HCT116 (cell line): ENCODE data around the gene STH.

Experiments
- EGR1 ChIP-seq: IDR thresholded peaks from 2 replicates; pipeline ENCODE4 v1.6.1; 2012; ENCODE audit warnings: low read depth
- ELF1 ChIP-seq: IDR thresholded peaks from 2 replicates; pipeline ENCODE4 v1.6.1; 2012; ENCODE audit warnings: low read depth, borderline replicate concordance
- EZH2 ChIP-seq: fragments of 200-600 bp; sonication (generic); IDR thresholded peaks from 2 replicates; pipeline ENCODE4 v1.6.1; 2017; ENCODE audit warnings: antibody characterized with exemption, mixed run types
- MAX ChIP-seq: IDR thresholded peaks from 2 replicates; pipeline ENCODE4 v1.6.1; 2012
- POLR2A ChIP-seq: IDR thresholded peaks from 2 replicates; pipeline ENCODE4 v1.7.0; 2011; ENCODE audit warnings: borderline replicate concordance; ENCODE audit not compliant: insufficient read depth, insufficient read length; ENCODE audit errors: extremely low read depth
- POLR2AphosphoS5 ChIP-seq: IDR thresholded peaks from 2 replicates; pipeline ENCODE4 v1.6.1; 2011; ENCODE audit warnings: mild to moderate bottlenecking, low read depth, low read length, moderate library complexity
- RAD21 ChIP-seq: IDR thresholded peaks from 2 replicates; pipeline ENCODE4 v1.6.1; 2012; ENCODE audit warnings: low read depth, mild to moderate bottlenecking
- SIN3A ChIP-seq: IDR thresholded peaks from 2 replicates; pipeline ENCODE4 v1.6.1; 2012; ENCODE audit warnings: low read depth
- SP1 ChIP-seq: IDR thresholded peaks from 2 replicates; pipeline ENCODE4 v1.6.1; 2012; ENCODE audit warnings: low read depth
- SRF ChIP-seq: IDR thresholded peaks from 2 replicates; pipeline ENCODE4 v1.6.1; 2012; ENCODE audit warnings: low read depth
- ZNF274 ChIP-seq: fragments of 200-500 bp; sonication (Bioruptor generic); IDR thresholded peaks from 2 replicates; pipeline ENCODE4 v1.6.1; 2014; ENCODE audit warnings: mild to moderate bottlenecking, low read depth, low read length, inconsistent platforms
- TF ChIP-seq, protein P1 (sequence below), 3 experiments: fragments of 200-600 bp in 1 of 3; sonication (generic) in 1 of 3; IDR thresholded peaks in 2 of 3; conservative IDR thresholded peaks in 1 of 3; 2 replicates each; pipeline ENCODE4 v1.5.1; 2012 to 2017; ENCODE audit warnings: low read depth in 2 of 3, low read length in 2 of 3, antibody characterized with exemption in 1 of 3, borderline replicate concordance in 1 of 3, control low read depth in 1 of 3, mild to moderate bottlenecking in 1 of 3, mixed read lengths in 1 of 3, mixed run types in 1 of 3, moderate library complexity in 1 of 3; ENCODE audit not compliant: insufficient read depth in 1 of 3
- TF ChIP-seq, protein P2 (sequence below): IDR thresholded peaks from 2 replicates; pipeline ENCODE4 v1.6.1; 2012; ENCODE audit warnings: low read depth
- TF ChIP-seq, protein P3 (sequence below): IDR thresholded peaks from 2 replicates; pipeline ENCODE4 v1.6.1; 2011; ENCODE audit warnings: mild to moderate bottlenecking, low read length, moderate library complexity; ENCODE audit not compliant: insufficient replicate concordance; ENCODE audit errors: extremely low read depth

- no peak for TF ChIP-seq POLR2A
- no peak for TF ChIP-seq ZNF274
- TF ChIP-seq, protein P1, sequence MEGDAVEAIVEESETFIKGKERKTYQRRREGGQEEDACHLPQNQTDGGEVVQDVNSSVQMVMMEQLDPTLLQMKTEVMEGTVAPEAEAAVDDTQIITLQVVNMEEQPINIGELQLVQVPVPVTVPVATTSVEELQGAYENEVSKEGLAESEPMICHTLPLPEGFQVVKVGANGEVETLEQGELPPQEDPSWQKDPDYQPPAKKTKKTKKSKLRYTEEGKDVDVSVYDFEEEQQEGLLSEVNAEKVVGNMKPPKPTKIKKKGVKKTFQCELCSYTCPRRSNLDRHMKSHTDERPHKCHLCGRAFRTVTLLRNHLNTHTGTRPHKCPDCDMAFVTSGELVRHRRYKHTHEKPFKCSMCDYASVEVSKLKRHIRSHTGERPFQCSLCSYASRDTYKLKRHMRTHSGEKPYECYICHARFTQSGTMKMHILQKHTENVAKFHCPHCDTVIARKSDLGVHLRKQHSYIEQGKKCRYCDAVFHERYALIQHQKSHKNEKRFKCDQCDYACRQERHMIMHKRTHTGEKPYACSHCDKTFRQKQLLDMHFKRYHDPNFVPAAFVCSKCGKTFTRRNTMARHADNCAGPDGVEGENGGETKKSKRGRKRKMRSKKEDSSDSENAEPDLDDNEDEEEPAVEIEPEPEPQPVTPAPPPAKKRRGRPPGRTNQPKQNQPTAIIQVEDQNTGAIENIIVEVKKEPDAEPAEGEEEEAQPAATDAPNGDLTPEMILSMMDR (IDR thresholded peaks at IDR 0.05 in 2 of 3, conservative IDR thresholded peaks at IDR 0.05 in 1 of 3; ENCODE audit: borderline replicate concordance in 1 of 3, insufficient read depth in 1 of 3, low read depth in 2 of 3, low read length in 2 of 3) = no peak
- no peak for TF ChIP-seq SIN3A
- TF ChIP-seq POLR2AphosphoS5 = no peak; the same call in 1 of the 2 replicates
- TF ChIP-seq SP1 = no peak
- TF ChIP-seq, protein P2, sequence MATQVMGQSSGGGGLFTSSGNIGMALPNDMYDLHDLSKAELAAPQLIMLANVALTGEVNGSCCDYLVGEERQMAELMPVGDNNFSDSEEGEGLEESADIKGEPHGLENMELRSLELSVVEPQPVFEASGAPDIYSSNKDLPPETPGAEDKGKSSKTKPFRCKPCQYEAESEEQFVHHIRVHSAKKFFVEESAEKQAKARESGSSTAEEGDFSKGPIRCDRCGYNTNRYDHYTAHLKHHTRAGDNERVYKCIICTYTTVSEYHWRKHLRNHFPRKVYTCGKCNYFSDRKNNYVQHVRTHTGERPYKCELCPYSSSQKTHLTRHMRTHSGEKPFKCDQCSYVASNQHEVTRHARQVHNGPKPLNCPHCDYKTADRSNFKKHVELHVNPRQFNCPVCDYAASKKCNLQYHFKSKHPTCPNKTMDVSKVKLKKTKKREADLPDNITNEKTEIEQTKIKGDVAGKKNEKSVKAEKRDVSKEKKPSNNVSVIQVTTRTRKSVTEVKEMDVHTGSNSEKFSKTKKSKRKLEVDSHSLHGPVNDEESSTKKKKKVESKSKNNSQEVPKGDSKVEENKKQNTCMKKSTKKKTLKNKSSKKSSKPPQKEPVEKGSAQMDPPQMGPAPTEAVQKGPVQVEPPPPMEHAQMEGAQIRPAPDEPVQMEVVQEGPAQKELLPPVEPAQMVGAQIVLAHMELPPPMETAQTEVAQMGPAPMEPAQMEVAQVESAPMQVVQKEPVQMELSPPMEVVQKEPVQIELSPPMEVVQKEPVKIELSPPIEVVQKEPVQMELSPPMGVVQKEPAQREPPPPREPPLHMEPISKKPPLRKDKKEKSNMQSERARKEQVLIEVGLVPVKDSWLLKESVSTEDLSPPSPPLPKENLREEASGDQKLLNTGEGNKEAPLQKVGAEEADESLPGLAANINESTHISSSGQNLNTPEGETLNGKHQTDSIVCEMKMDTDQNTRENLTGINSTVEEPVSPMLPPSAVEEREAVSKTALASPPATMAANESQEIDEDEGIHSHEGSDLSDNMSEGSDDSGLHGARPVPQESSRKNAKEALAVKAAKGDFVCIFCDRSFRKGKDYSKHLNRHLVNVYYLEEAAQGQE = no peak
- TF ChIP-seq, protein P3, sequence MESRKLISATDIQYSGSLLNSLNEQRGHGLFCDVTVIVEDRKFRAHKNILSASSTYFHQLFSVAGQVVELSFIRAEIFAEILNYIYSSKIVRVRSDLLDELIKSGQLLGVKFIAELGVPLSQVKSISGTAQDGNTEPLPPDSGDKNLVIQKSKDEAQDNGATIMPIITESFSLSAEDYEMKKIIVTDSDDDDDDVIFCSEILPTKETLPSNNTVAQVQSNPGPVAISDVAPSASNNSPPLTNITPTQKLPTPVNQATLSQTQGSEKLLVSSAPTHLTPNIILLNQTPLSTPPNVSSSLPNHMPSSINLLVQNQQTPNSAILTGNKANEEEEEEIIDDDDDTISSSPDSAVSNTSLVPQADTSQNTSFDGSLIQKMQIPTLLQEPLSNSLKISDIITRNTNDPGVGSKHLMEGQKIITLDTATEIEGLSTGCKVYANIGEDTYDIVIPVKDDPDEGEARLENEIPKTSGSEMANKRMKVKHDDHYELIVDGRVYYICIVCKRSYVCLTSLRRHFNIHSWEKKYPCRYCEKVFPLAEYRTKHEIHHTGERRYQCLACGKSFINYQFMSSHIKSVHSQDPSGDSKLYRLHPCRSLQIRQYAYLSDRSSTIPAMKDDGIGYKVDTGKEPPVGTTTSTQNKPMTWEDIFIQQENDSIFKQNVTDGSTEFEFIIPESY = no peak
- TF ChIP-seq MAX = no peak
- no peak for TF ChIP-seq EZH2
- TF ChIP-seq SRF = no peak
- TF ChIP-seq EGR1 = no peak
- no peak for TF ChIP-seq RAD21
- no peak for TF ChIP-seq ELF1
Observed at GRCh38 chr17:46032909-46033308, 33.9 kb downstream of the STH start.
